ENCODE data around the gene FBXW5.

DNA sequence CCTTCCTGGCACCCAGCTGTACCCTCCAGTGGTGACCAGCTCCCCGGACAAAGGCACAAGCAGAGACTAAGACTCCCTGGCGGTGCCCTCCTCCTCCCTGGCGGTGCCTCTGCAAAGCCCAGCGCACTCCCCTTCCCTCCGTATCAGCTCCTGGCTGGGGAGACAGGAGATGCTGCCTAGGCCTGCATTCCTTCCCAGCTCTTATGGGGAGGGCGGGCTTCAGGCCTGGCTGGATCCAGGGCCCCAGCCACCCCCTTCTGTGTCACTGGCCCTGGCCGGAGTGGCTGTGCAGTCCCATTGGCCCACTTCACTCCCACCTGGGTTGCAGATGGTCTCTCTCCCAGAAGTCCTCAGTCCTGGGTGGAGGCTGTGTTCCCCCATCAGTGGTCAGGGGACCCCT lies 13.9 kb upstream of the FBXW5 start:
- TF ChIP-seq, protein P1, sequence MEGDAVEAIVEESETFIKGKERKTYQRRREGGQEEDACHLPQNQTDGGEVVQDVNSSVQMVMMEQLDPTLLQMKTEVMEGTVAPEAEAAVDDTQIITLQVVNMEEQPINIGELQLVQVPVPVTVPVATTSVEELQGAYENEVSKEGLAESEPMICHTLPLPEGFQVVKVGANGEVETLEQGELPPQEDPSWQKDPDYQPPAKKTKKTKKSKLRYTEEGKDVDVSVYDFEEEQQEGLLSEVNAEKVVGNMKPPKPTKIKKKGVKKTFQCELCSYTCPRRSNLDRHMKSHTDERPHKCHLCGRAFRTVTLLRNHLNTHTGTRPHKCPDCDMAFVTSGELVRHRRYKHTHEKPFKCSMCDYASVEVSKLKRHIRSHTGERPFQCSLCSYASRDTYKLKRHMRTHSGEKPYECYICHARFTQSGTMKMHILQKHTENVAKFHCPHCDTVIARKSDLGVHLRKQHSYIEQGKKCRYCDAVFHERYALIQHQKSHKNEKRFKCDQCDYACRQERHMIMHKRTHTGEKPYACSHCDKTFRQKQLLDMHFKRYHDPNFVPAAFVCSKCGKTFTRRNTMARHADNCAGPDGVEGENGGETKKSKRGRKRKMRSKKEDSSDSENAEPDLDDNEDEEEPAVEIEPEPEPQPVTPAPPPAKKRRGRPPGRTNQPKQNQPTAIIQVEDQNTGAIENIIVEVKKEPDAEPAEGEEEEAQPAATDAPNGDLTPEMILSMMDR (IDR thresholded peaks at IDR 0.05; ENCODE audit: extremely low read depth in 1 of 2, insufficient read depth in 1 of 2, low read depth in 1 of 2, low read length in 2 of 2): no peak
- TF ChIP-seq JUN (IDR thresholded peaks at IDR 0.05; ENCODE audit: borderline replicate concordance, insufficient read depth, insufficient read length, low read depth) (no peak), POLR2AphosphoS5 (IDR thresholded peaks at IDR 0.05; ENCODE audit: insufficient read depth, low read depth, low read length) (no peak), POLR2A (IDR thresholded peaks at IDR 0.05; ENCODE audit: low read depth, low read length) (no peak), FOS (IDR thresholded peaks at IDR 0.05; ENCODE audit: borderline replicate concordance, insufficient read depth, low read length) (no peak)

Measured in endothelial cell of umbilical vein (primary cell).